CD4-positive, alpha-beta T cell treated with Interleukin-15 for 4 hours (primary cell): ENCODE measurements around the gene OSGEPL1.
"Not testable (repeated sequence)": the region's sequence is repeated elsewhere in the genome, so short reads cannot be mapped to it uniquely, and the experiment has no call there.

Experiments
- DNase-seq: peaks from one replicate; pipeline ENCODE4 v3.0.0-alpha.2; 2020; ENCODE audit warnings: low spot score

OSGEPL1 gene

DNA sequence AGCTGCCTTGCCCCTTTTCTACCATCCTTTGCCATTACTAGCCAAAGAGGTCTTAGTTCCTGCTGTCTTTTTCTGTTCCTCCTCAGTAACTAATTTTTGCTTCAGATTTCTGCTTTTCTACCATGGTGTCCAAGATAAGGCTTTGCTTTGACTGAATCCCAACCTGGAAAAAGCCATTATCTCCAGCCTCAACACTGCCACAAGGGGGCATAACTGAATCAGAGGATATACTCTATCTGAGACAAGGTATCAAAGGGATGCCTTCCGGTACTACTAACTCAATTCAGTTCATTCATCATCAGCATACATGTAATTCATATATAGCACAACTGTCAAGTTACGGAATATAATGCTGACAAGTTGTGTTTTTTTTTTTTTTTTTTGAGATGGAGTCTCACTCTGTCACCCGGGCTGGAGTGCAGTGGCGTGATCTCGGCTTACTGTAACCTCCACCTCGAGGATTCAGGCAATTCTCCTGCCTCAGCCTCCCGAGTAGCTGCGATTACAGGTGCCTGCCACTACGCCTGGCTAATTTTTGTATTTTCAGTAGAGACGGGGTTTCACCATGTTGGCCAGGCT lies 11.4 kb downstream of the OSGEPL1 start:
- DNase-seq, result peak; percentile 55

DNA sequence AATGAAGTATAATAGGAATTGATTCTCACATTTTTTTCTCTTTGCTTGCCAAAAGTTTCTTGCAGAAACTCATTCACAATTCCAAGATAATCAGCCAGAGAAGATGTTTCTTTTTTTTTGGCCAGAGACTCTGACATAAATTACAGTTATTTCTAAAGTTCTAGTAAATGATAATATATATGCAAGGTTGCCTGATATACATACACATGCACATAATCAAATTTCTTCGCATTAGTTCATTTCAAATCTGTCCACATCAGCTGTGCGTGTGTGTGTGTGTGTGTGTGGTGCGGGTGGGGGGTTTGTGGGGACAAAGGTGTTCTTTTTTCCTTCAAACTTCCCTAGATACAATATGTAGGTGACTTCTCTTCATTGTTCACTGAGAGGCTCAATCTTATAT lies 33.2 kb downstream of the OSGEPL1 start:
- DNase-seq, result no peak

DNA sequence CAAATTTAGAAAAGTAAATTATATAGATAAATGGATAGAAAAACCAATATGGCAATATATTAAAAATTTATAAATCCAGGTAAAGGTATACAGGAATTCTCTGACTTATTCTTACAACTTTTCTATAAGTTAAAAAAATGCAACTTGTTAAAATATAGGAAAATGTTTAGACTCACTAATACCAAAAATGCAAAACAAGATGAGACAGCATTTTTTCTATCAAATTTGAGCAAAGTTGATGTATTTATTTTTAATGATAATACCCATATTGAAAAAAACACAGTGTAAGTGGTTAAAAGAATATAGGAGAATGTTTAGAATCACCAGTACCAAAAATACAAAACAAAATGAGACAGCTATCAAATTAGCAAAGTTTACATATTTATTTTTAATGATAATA lies 35.7 kb downstream of the OSGEPL1 start:
- DNase-seq, result no peak

DNA sequence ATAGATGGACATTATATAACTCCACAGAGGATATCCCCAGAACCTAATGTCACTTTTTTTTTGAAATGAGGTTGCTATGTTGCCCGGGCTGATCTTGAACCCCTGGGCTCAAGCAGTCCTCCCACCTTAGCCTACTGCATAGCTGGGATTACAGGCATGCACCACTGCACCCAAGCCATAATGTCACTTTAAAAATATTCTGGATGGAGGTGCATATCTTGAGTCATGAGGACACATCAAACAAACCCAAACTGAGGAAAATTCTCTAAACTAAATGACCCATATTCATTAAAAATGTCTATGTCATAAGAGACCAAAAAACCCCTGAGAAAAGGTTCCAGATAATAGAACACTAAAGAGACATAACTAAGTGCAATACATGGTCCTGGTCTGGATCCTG lies 36.3 kb downstream of the OSGEPL1 start:
- DNase-seq, result no peak

DNA sequence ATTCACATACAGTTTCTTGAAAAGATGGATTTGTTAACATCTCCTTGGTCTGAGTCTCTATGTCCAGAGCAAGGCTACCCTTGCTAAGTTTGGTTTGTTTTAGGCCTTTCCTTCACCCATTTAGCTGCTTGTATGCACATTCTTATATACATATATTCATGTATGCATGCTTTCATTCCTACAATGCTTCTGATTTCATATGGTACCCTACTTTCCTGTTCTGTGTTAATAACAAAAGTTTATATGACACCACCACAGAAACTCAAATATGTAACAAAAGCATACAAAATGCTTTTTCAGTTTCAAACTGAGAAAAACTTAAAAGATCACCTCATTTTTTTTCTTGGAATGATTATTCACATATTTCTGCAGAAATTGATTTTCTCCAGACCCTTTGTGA lies 39.4 kb downstream of the OSGEPL1 start:
- no peak for DNase-seq

DNA sequence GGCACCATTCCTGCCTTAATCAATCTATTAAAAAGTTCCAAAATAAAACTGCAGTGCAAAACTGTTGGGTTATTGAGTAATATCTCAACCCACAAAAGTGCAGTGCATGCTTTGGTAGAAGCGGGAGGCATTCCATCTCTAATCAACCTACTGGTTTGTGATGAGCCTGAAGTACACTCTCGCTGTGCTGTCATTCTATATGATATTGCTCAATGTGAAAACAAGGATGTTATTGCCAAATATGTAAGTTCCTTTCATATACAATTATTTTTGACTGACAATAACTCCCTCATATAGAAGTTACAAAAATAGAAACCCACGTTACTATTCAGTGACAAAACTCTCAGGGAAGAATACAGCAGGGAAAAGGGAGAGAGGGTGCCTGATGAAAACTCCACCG lies 43.0 kb downstream of the OSGEPL1 start:
- no peak for DNase-seq

DNA sequence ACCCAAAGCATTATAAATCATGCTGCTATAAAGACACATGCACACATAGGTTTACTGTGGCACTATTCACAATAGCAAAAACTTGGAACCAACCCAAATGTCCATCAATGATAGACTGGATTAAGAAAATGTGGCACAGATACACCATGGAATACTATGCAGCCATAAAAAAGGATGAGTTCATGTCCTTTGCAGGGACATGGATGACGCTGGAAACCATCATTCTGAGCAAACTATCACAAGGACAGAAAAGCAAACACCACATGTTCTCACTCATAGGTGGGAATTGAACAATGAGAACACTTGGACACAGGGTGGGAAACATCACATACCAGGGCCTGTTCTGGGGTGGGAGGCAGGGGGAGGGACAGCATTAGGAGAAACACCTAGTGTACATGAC lies 45.0 kb downstream of the OSGEPL1 start:
- not testable (repeated sequence) for DNase-seq

DNA sequence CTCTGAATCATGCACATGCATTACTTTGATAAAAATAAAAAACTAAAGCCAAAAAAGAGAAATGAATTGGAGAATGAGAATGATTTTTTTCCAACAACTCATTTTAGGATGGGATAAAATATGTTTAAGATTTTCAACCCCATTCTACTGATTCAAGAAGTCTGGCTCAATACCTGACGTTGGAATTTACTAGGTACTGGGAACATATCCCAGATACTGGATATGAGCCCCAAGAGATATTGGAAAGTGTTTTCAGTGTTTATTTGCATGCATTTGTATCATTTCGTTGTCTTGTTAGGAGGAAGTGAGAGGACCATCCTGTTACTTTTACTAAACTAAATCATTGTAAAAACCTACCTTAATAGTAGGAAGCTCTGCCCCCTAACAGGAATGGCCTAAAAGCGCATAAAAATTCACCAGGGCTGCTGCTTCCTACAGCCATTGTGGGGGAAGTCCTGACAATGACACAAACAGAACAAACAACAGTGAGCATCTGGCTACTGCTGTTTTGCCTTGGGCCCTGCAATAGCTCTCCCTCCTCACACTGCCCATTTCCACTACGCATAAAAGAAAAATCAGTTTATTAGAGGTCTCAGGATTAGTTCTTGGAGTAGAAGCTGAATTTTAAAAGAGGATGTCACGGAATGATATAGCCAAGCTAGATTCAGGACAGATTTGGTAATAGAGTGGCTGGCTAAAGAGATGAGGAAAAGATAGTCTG lies 52.9 kb downstream of the OSGEPL1 start:
- no peak for DNase-seq

DNA sequence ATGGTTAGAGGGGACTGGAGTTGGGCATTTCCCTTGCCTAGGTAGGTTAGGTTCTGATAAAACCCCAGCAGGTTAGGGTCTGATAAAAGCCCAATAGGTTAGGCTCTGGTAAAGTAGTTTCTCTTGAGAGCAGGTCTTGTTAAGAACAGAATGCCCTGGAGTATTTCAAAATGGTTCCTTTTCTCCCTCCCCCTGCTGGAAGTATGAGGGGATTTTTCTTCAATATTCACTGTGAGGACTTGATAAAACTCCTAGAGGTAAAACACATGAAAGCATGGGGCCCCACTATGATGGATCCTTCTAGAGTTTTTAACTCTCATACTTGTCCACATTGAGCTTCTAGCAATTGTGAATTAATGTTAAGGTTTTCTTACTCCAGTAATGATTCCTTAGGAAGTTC lies 60.5 kb downstream of the OSGEPL1 start:
- no peak for DNase-seq

DNA sequence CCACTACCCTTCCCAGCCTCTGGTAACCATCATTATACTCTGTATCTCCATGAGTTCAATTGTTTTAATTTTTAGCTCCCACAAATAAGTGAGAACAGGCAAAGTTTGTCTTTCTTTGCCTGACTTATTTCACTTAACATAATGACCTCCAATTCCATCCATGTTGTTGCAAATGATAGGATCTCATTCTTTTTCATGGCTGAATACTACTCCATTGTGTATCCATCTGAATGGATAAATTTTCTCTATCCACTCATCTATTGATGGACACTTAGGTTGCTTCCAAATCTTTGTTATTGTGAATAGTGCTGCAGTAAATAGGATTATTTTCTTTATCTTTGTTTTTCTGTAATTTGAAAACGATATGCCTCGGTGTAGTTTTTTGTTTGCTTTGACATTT lies 61.9 kb downstream of the OSGEPL1 start:
- no peak for DNase-seq

DNA sequence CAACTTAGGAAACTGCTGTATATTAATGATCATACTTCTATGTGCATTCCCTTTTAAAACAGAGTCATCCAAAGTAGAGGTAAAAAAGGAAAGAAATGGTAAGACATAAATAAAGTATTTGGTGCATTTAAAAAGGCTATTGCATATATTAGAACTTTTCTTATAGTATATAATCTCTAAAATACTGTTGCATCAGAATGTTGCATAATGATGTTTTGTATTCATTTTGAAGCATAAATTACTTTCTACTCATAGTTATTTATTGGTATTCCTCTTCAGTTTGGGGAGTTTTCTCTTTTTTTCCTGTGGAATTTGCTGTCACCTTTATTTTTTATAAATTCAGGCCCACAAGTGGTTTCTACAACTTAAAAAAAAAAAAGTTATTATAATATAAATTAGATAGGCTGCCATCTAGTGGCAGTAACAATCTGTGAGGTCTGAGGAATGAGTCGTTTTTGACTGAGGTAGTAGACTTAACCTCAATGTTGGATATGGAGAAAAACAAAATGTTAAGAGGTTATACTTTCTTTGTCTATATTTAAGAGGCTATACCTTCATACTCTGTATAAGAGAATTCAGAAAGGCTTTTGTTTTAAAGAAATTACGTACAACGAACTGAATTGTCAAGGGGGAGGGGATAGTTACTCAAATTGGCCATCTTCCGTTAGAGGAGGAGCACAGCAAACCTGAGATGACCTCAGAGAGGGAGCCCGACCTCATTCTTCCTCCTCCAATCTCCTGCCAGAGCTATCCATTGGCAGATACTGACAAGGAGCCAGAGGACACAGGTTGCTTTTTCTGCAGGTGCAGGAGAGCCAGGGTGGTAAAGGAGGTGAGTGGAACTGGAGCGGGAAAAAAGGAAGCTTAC lies 64.3 kb downstream of the OSGEPL1 start:
- DNase-seq, result peak; percentile 59
